ENCODE results near the gene MRGPRF.
"Not testable (repeated sequence)": the region's sequence is repeated elsewhere in the genome, so short reads cannot be mapped to it uniquely, and the experiment has no call there.

DNA sequence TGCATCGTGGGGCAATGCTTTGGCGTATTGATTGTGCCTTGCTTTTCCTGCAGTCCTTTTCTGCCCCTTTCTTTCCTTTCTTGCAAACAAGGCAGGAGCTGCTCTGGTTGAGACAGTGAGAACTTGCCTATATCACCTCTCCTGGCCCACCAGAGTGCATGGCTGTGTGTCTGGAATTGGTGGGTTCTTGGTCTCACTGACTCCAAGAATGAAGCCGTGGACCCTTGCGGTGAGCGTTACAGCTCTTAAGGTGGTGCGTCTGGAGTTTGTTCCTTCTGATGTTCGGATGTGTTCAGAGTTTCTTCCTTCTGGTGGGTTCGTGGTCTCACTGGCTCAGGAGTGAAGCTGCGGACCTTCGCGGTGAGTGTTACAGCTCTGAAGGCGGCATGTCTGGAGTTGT, 39.3 kb downstream of the MRGPRF start:
- not testable (repeated sequence) for TF ChIP-seq OSR2 (tag by site-specific recombination; IDR thresholded peaks at IDR 0.05); ZBTB17 (tag by site-specific recombination; IDR thresholded peaks at IDR 0.05); RBAK (tag by site-specific recombination; IDR thresholded peaks at IDR 0.05); YY1 (tag by site-specific recombination; IDR thresholded peaks at IDR 0.05); TCF7L2 (IDR thresholded peaks at IDR 0.05; ENCODE audit: borderline replicate concordance, low read depth, low read length)
- TF ChIP-seq, protein P1, sequence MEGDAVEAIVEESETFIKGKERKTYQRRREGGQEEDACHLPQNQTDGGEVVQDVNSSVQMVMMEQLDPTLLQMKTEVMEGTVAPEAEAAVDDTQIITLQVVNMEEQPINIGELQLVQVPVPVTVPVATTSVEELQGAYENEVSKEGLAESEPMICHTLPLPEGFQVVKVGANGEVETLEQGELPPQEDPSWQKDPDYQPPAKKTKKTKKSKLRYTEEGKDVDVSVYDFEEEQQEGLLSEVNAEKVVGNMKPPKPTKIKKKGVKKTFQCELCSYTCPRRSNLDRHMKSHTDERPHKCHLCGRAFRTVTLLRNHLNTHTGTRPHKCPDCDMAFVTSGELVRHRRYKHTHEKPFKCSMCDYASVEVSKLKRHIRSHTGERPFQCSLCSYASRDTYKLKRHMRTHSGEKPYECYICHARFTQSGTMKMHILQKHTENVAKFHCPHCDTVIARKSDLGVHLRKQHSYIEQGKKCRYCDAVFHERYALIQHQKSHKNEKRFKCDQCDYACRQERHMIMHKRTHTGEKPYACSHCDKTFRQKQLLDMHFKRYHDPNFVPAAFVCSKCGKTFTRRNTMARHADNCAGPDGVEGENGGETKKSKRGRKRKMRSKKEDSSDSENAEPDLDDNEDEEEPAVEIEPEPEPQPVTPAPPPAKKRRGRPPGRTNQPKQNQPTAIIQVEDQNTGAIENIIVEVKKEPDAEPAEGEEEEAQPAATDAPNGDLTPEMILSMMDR (tag by site-specific recombination; IDR thresholded peaks at IDR 0.05) = not testable (repeated sequence)
- TF ChIP-seq, protein P2, sequence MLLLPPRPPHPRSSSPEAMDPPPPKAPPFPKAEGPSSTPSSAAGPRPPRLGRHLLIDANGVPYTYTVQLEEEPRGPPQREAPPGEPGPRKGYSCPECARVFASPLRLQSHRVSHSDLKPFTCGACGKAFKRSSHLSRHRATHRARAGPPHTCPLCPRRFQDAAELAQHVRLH (tag by site-specific recombination; IDR thresholded peaks at IDR 0.05) = not testable (repeated sequence)
